Thyroid gland (tissue), 4 donors: ENCODE data around the gene CD22. TPM values are rescaled to one million over a fixed set of nuclear protein-coding genes. Genes with fewer than 3 reads are reported as not detected.

Experiments
- DNase-seq, 2 donors: peaks; one replicate each; pipeline ENCODE4 v3.0.0-alpha.2; 2019
- H3K27ac ChIP-seq, 3 donors: fragments of 200-600 bp; sonication (generic); 1 replicate in 2 of 3; 2 replicates in 1 of 3; pipeline ENCODE4 v1.5.1; 2016 to 2019; ENCODE audit warnings: mild to moderate bottlenecking in 1 of 3, moderate library complexity in 1 of 3
- H3K27me3 ChIP-seq: fragments of 200-600 bp; sonication (generic); one replicate; pipeline ENCODE4 v1.5.1; 2019
- H3K36me3 ChIP-seq, 2 donors: fragments of 200-600 bp; sonication (generic); one replicate each; pipeline ENCODE4 v1.5.1; 2016 to 2019
- H3K4me1 ChIP-seq, 2 donors: fragments of 200-600 bp; sonication (generic); one replicate each; pipeline ENCODE4 v1.5.1; 2017 to 2019
- H3K4me3 ChIP-seq, 3 donors: fragments of 200-600 bp; sonication (generic); replicated peaks in 1 of 3; 1 replicate in 2 of 3; 2 replicates in 1 of 3; pipeline ENCODE4 v1.5.1; 2016; ENCODE audit warnings: mild to moderate bottlenecking in 1 of 3
- H3K9me3 ChIP-seq: fragments of 200-600 bp; sonication (generic); one replicate; pipeline ENCODE4 v1.5.1; 2017
- CTCF ChIP-seq, 6 experiments: fragments of 200-600 bp in 3 of 6; fragments of 450-650 bp in 3 of 6; sonication (generic) in 3 of 6; IDR thresholded peaks; one replicate each; pipeline ENCODE4 v1.5.1; 2016 to 2019; ENCODE audit warnings: antibody characterized with exemption in 6 of 6, mild to moderate bottlenecking in 2 of 6, inconsistent platforms in 1 of 6, moderate library complexity in 1 of 6
- POLR2A ChIP-seq, 2 donors: fragments of 450-650 bp; IDR thresholded peaks; one replicate each; pipeline ENCODE4 v1.6.1; 2017; ENCODE audit warnings: antibody characterized with exemption in 2 of 2, mild to moderate bottlenecking in 2 of 2, moderate library complexity in 1 of 2
- WGBS, 2 donors: methylation state at CpG; one replicate each; pipeline ENCODE4 v1.1.5; 2017; 5-methylcytosine and 5-hydroxymethylcytosine counted together
- intact Hi-C: fragments of 100-400 bp; cut with DNase I; formaldehyde crosslinking; loops from one replicate; pipeline ENCODE4 v1.15.1; 2023
- total RNA-seq, 4 donors: library from RNA; depleted of rRNA; stranded (reverse); fragments of >200 nt; gene quantifications; one replicate each; pipeline ENCODE4 v1.2.3, GENCODE V29; 2016

Gene CD22
- total RNA-seq, 4 donors from 2014 or later: 0.68 to 18.4 (median 2.0) TPM

DNA sequence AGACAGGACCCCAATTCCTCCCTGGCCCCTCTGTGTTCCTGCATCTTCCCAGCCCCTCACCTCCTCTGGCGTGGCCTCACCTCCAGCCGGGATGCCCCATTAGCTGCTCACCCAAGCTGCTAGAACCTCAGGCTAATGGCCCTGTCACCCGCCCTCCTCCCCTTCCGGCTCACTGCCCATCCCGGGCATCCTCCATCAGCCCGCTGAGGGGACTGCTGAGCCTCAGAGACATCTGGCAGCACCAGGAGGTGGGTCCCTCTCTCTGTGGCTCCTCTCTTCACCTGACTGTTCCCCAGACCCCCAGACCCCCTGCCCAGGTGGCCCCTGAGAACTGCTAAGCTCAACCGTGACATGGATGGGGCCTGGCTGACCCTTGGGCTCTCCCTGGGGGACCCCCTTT is 21.6 kb downstream of the CD22 start:
- Histone ChIP-seq H3K4me3 (no peak overlapping the region), H3K27ac (no peak overlapping the region), H3K36me3 (no peaks in the 10 kb centered on the region), H3K9me3 (no peaks in the 10 kb centered on the region), H3K4me1 (no peaks in the 10 kb centered on the region), H3K27me3 (no peaks in the 10 kb centered on the region)
- DNase-seq: no peak
- intact Hi-C loops: loop anchor here (5.0 to 10.0 kb wide), 3 partner anchors 117 to 264 kb away; partner anchors contain the start of genes HAUS5 and KRTDAP
- 46 to 74% methylated on average over 6 to 7 of the region's 7 CpGs for WGBS, 2 donors
- TF ChIP-seq CTCF (IDR thresholded peaks at IDR 0.05): no peak
- no peak for TF ChIP-seq POLR2A (IDR thresholded peaks at IDR 0.05)

GRCh38 chr19:35351411-35352176 is 22.6 kb downstream of the CD22 start:
- WGBS, 2 donors: 91 to 95% methylated on average over 33 to 34 of the region's 47 CpGs
- peaks cover 0 to 4% of the 10 kb centered on the region in 2 donors for H3K4me1 ChIP-seq
- H3K36me3 ChIP-seq: no peaks in the 10 kb centered on the region
- no peaks in the 10 kb centered on the region for H3K27me3 ChIP-seq
- TF ChIP-seq CTCF (IDR thresholded peaks at IDR 0.05) (no peak), POLR2A (IDR thresholded peaks at IDR 0.05) (no peak)
- H3K4me3 ChIP-seq: no peak overlapping the region
- DNase-seq: no peak
- intact Hi-C loops: loop anchor here (5.0 to 10.0 kb wide), 3 partner anchors 116 to 263 kb away; partner anchors contain the start of genes HAUS5 and KRTDAP
- no peak overlapping the region for H3K27ac ChIP-seq
- H3K9me3 ChIP-seq: no peaks in the 10 kb centered on the region

DNA sequence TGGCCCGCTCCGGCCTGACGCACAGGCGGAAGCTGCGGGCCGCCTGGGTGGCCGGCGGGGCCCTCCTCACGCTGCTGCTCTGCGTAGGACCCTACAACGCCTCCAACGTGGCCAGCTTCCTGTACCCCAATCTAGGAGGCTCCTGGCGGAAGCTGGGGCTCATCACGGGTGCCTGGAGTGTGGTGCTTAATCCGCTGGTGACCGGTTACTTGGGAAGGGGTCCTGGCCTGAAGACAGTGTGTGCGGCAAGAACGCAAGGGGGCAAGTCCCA is 23.1 kb downstream of the CD22 start:
- DNase-seq: no peak
- peaks cover 0 to 7% of the 10 kb centered on the region in 2 donors for H3K4me1 ChIP-seq
- no peaks in the 10 kb centered on the region for H3K36me3 ChIP-seq
- H3K9me3 ChIP-seq: no peaks in the 10 kb centered on the region
- intact Hi-C loops: loop anchor here (5.0 to 10.0 kb wide), 3 partner anchors 115 to 263 kb away; partner anchors contain the start of genes HAUS5 and KRTDAP
- H3K27ac ChIP-seq: no peak overlapping the region
- no peak for TF ChIP-seq CTCF (IDR thresholded peaks at IDR 0.05)
- TF ChIP-seq POLR2A (IDR thresholded peaks at IDR 0.05): no peak
- no peak overlapping the region for H3K4me3 ChIP-seq
- 90 to 91% methylated on average over 17 to 18 of the region's 18 CpGs for WGBS, 2 donors
- no peaks in the 10 kb centered on the region for H3K27me3 ChIP-seq

- H3K27me3 ChIP-seq: no peaks in the 10 kb centered on the region
- no peaks in the 10 kb centered on the region for H3K9me3 ChIP-seq
- H3K27ac ChIP-seq: no peak overlapping the region
- H3K36me3 ChIP-seq: no peaks in the 10 kb centered on the region
- DNase-seq: peak; percentile 64 to 75
- H3K4me3 ChIP-seq: no peak overlapping the region
- H3K4me1 ChIP-seq: peaks cover 0 to 7% of the 10 kb centered on the region in 2 donors
- 32% methylated on average over 31 to 32 of the region's 32 CpGs for WGBS, 2 donors
- intact Hi-C loops: loop anchor here (5.0 to 10.0 kb wide), 3 partner anchors 115 to 262 kb away; partner anchors contain the start of genes HAUS5 and KRTDAP
- TF ChIP-seq POLR2A (IDR thresholded peaks at IDR 0.05) (no peak), CTCF (IDR thresholded peaks at IDR 0.05) (peak; percentile 54 to 92 (median 75))
Measured at GRCh38 chr19:35352448-35353304, 23.7 kb downstream of the CD22 start.
